Panc1 (cell line): Measurements from ENCODE around the gene ADGRV1. TPM values are rescaled to one million over a fixed set of nuclear protein-coding genes. Genes with fewer than 3 reads are reported as not detected.

Experiments used
- ATAC-seq: fragments of 200-7000 bp; cut with Tn5 transposase; 2 replicates; pipeline ENCODE4 v1.9.1; 2020; ENCODE audit warnings: mild to moderate bottlenecking, moderate library complexity
- BruUV-seq: library from RNA; stranded (reverse); fragments of 400-500 nt; replicated peaks from 2 replicates; lab custom pipeline; 2021; lab: Mats Ljungman, UMichigan
- CTCF ChIA-PET: fragments of 300-600 bp; sonication (Branson Sonifier 250); formaldehyde crosslinking; loops from one replicate; lab custom pipeline; 2022; ENCODE audit warnings: antibody characterized with exemption; lab: Charles Lee
- POLR2A ChIA-PET: fragments of 300-600 bp; sonication (Branson Sonifier 250); formaldehyde crosslinking; loops from one replicate; lab custom pipeline; 2022; ENCODE audit warnings: antibody characterized with exemption; lab: Charles Lee
- DNase-seq: peaks from one replicate; pipeline ENCODE4 v3.0.0-alpha.2; 2010; ENCODE audit warnings: low read depth, low spot score
- H3K27ac ChIP-seq: 2 replicates; pipeline ENCODE4 v1.5.1; 2011; ENCODE audit warnings: mild to moderate bottlenecking, low read length, inconsistent platforms
- H3K27me3 ChIP-seq: fragments of 200-500 bp; sonication (Bioruptor generic); 2 replicates; pipeline ENCODE4 v1.6.0; 2014; ENCODE audit warnings: low read length, inconsistent platforms; ENCODE audit not compliant: control insufficient read depth, insufficient read depth
- H3K36me3 ChIP-seq: fragments of 200-500 bp; sonication (Bioruptor generic); 2 replicates; pipeline ENCODE4 v1.5.1; 2014; ENCODE audit warnings: inconsistent platforms, mild to moderate bottlenecking, low read length, moderate library complexity; ENCODE audit not compliant: control insufficient read depth, insufficient read depth
- H3K4me1 ChIP-seq: 2 replicates; pipeline ENCODE4 v1.5.1; 2011; ENCODE audit warnings: inconsistent platforms, mild to moderate bottlenecking, low read length, moderate library complexity; ENCODE audit not compliant: control insufficient read depth, insufficient read depth
- H3K4me3 ChIP-seq, 2 experiments: 2 replicates each; pipeline ENCODE4 v1.5.1; 2011 to 2012; ENCODE audit warnings: low read depth in 2 of 2, low read length in 2 of 2, mild to moderate bottlenecking in 2 of 2, inconsistent platforms in 1 of 2, moderate library complexity in 1 of 2
- H3K9me3 ChIP-seq: fragments of 200-500 bp; sonication (Bioruptor generic); 2 replicates; pipeline ENCODE4 v1.5.1; 2014; ENCODE audit warnings: low read depth, mild to moderate bottlenecking, inconsistent platforms, low read length, moderate library complexity; ENCODE audit not compliant: control insufficient read depth, insufficient read depth
- POLR2AphosphoS5 ChIP-seq: IDR thresholded peaks from 2 replicates; pipeline ENCODE4 v1.6.1; 2012; ENCODE audit warnings: mild to moderate bottlenecking, low read depth, low read length, moderate library complexity
- REST ChIP-seq, 2 experiments: IDR thresholded peaks; 2 replicates each; pipeline ENCODE4 v1.6.1; 2011 to 2012; ENCODE audit warnings: low read depth in 2 of 2, control low read depth in 1 of 2, low read length in 1 of 2, mild to moderate bottlenecking in 1 of 2, moderate library complexity in 1 of 2; ENCODE audit not compliant: insufficient read depth in 1 of 2
- SIN3A ChIP-seq: IDR thresholded peaks from 2 replicates; pipeline ENCODE4 v1.6.1; 2012; ENCODE audit warnings: low read depth, mild to moderate bottlenecking, low read length, moderate library complexity, borderline replicate concordance; ENCODE audit not compliant: insufficient read depth
- TCF7L2 ChIP-seq: IDR thresholded peaks from 2 replicates; pipeline ENCODE4 v1.6.1; 2011; ENCODE audit warnings: mild to moderate bottlenecking, low read depth, low read length, inconsistent platforms
- in situ Hi-C: cut with HindIII; loops from 2 replicates; pipeline ENCODE4 v1.10.0; 2016; ENCODE audit warnings: low sequenced_read_pairs, low pct_unique_long_range_greater_than_20kb
- intact Hi-C: fragments of 100-400 bp; cut with micrococcal nuclease; formaldehyde crosslinking; loops from one replicate; pipeline ENCODE4 v1.10.0; 2022; ENCODE audit not compliant: unreplicated experiment
- total RNA-seq: library from RNA; stranded (reverse); gene quantifications from one replicate; pipeline ENCODE4 v1.2.1, GENCODE V29; 2021; ENCODE audit not compliant: unreplicated experiment
- TF ChIP-seq, protein P1 (sequence below): fragments of 450-650 bp; IDR thresholded peaks from 2 replicates; pipeline ENCODE4 v1.5.1; 2017; ENCODE audit warnings: mild to moderate bottlenecking

Gene ADGRV1
- total RNA-seq, 1 experiment from 2014 or later, result 0.49 TPM

GRCh38 chr5:91058155-91058554 lies 499.6 kb downstream of the ADGRV1 start:
- BruUV-seq, result no TSS peak
- H3K36me3 ChIP-seq, result no peaks in the 10 kb centered on the region
- ChIA-PET CTCF (no interaction called here), POLR2A (no interaction called here)
- in situ Hi-C loops, result no loop called here
- H3K9me3 ChIP-seq, result no peaks in the 10 kb centered on the region
- H3K4me1 ChIP-seq, result no peaks in the 10 kb centered on the region
- DNase-seq, result no peak
- H3K27ac ChIP-seq, result no peak overlapping the region
- ATAC-seq, result no peak
- TF ChIP-seq POLR2AphosphoS5, result no peak
- TF ChIP-seq REST (IDR thresholded peaks at IDR 0.05; ENCODE audit: insufficient read depth in 1 of 2, low read depth in 2 of 2, low read length in 1 of 2), result no peak
- TF ChIP-seq, protein P1, sequence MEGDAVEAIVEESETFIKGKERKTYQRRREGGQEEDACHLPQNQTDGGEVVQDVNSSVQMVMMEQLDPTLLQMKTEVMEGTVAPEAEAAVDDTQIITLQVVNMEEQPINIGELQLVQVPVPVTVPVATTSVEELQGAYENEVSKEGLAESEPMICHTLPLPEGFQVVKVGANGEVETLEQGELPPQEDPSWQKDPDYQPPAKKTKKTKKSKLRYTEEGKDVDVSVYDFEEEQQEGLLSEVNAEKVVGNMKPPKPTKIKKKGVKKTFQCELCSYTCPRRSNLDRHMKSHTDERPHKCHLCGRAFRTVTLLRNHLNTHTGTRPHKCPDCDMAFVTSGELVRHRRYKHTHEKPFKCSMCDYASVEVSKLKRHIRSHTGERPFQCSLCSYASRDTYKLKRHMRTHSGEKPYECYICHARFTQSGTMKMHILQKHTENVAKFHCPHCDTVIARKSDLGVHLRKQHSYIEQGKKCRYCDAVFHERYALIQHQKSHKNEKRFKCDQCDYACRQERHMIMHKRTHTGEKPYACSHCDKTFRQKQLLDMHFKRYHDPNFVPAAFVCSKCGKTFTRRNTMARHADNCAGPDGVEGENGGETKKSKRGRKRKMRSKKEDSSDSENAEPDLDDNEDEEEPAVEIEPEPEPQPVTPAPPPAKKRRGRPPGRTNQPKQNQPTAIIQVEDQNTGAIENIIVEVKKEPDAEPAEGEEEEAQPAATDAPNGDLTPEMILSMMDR, result no peak
- no peak for TF ChIP-seq TCF7L2
- no peak for TF ChIP-seq SIN3A
- no peak overlapping the region for H3K4me3 ChIP-seq
- intact Hi-C loops, result no loop called here
- peaks cover 2% of the 10 kb centered on the region; the same call in 1 of the 2 replicates for H3K27me3 ChIP-seq

DNA sequence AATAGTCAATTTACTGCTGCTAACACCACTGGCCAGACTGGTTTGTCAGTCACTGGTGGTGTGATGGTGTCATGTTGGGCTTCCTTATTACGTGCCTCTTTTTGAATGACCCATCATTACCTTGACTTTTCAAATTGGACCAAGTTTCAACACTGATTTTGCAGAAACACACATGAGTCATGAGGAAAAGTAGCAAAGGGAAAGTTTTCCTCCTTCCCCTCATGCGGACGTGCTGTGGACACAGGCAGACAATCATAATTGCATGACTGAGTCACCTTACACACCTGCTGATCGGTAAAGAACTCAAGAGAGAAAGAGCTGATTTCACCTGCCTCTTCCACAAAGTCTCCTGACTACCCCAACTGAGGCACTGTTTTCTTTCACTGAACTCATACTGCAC lies 500.0 kb downstream of the ADGRV1 start:
- TF ChIP-seq, protein P1, result no peak
- TF ChIP-seq REST (IDR thresholded peaks at IDR 0.05; ENCODE audit: insufficient read depth in 1 of 2, low read depth in 2 of 2, low read length in 1 of 2) (no peak), SIN3A (no peak), TCF7L2 (no peak), POLR2AphosphoS5 (no peak)
- H3K36me3 ChIP-seq, result no peaks in the 10 kb centered on the region
- in situ Hi-C loops, result no loop called here
- H3K27ac ChIP-seq, result no peak overlapping the region
- H3K9me3 ChIP-seq, result no peaks in the 10 kb centered on the region
- ATAC-seq (no peak), DNase-seq (no peak)
- no TSS peak for BruUV-seq
- H3K27me3 ChIP-seq, result peaks cover 2% of the 10 kb centered on the region; the same call in 1 of the 2 replicates
- ChIA-PET POLR2A (no interaction called here), CTCF (no interaction called here)
- no peak overlapping the region for H3K4me3 ChIP-seq
- no peaks in the 10 kb centered on the region for H3K4me1 ChIP-seq
- intact Hi-C loops, result no loop called here
